ENCODE results near the gene FFAR3. TPM values are rescaled to one million over a fixed set of nuclear protein-coding genes. Genes with fewer than 3 reads are reported as not detected.

The FFAR3 gene
- total RNA-seq, 3 donors from 2014 or later = 1.5 TPM; not detected in 2

- TF ChIP-seq CTCF (IDR thresholded peaks at IDR 0.05) = no peak
- intact Hi-C loops (cut with DNase I, micrococcal nuclease) = no loop called here
- ATAC-seq (no peak), DNase-seq (peak in 1 of 3 donors; percentile 33)
- no peaks in the 10 kb centered on the region for H3K9me3 ChIP-seq
- H3K36me3 ChIP-seq (ENCODE audit: low read depth) = no peaks in the 10 kb centered on the region
- H3K4me1 ChIP-seq (ENCODE audit: low read depth) = no peaks in the 10 kb centered on the region
- H3K4me3 ChIP-seq = no peak overlapping the region
Observed at GRCh38 chr19:35344511-35345031, 13.7 kb upstream of the FFAR3 start.

- DNase-seq (peak in 1 of 3 donors; percentile 21), ATAC-seq (no peak)
- H3K4me1 ChIP-seq (ENCODE audit: low read depth) = no peaks in the 10 kb centered on the region
- intact Hi-C loops (cut with DNase I, micrococcal nuclease) = no loop called here
- no peak for TF ChIP-seq CTCF (IDR thresholded peaks at IDR 0.05)
- H3K4me3 ChIP-seq = no peak overlapping the region
- H3K36me3 ChIP-seq (ENCODE audit: low read depth) = no peaks in the 10 kb centered on the region
- no peaks in the 10 kb centered on the region for H3K9me3 ChIP-seq
Observed at GRCh38 chr19:35345671-35346111, 12.6 kb upstream of the FFAR3 start.

- Histone ChIP-seq H3K4me1 (ENCODE audit: low read depth) (no peaks in the 10 kb centered on the region), H3K9me3 (no peaks in the 10 kb centered on the region), H3K4me3 (no peak overlapping the region), H3K36me3 (ENCODE audit: low read depth) (no peaks in the 10 kb centered on the region)
- no peak for TF ChIP-seq CTCF (IDR thresholded peaks at IDR 0.05)
- DNase-seq (peak; percentile 55 to 81 (median 57)), ATAC-seq (peak; percentile 74)
- intact Hi-C loops (cut with DNase I, micrococcal nuclease) = no loop called here
Observed at GRCh38 chr19:35346193-35347052, 11.8 kb upstream of the FFAR3 start.

GRCh38 chr19:35347171-35347929 lies 10.9 kb upstream of the FFAR3 start, which contains the start of gene FFAR1:
Gene FFAR1 (plus strand): TSS chr19:35347902. CDS start chr19:35351552, 3,650 bp downstream.
- peak in 2 of 3 donors; percentile 33 to 44 for DNase-seq
- peak; percentile 17 for ATAC-seq
- intact Hi-C loops (cut with DNase I, micrococcal nuclease) = no loop called here
- H3K4me3 ChIP-seq = no peak within 1 kb of the TSS
- no peaks in the 10 kb centered on the region for H3K9me3 ChIP-seq
- no peaks in the 10 kb centered on the region for H3K36me3 ChIP-seq (ENCODE audit: low read depth)
- no peak for TF ChIP-seq CTCF (IDR thresholded peaks at IDR 0.05)
- no peaks in the 10 kb centered on the region for H3K4me1 ChIP-seq (ENCODE audit: low read depth)

- no peaks in the 10 kb centered on the region for H3K4me1 ChIP-seq (ENCODE audit: low read depth)
- no peak for TF ChIP-seq CTCF (IDR thresholded peaks at IDR 0.05)
- intact Hi-C loops (cut with DNase I, micrococcal nuclease) = no loop called here
- H3K4me3 ChIP-seq = no peak overlapping the region
- no peaks in the 10 kb centered on the region for H3K36me3 ChIP-seq (ENCODE audit: low read depth)
- ATAC-seq (no peak), DNase-seq (no peak)
- no peaks in the 10 kb centered on the region for H3K9me3 ChIP-seq
Observed at GRCh38 chr19:35347930-35348298, 10.3 kb upstream of the FFAR3 start.

Data from mucosa of descending colon (tissue), 3 donors.